ENCODE measurements around the gene TFF3.

GRCh38 chr21:42319851-42320572 lies 4.8 kb upstream of the TFF3 start:
- TF ChIP-seq, protein P1, sequence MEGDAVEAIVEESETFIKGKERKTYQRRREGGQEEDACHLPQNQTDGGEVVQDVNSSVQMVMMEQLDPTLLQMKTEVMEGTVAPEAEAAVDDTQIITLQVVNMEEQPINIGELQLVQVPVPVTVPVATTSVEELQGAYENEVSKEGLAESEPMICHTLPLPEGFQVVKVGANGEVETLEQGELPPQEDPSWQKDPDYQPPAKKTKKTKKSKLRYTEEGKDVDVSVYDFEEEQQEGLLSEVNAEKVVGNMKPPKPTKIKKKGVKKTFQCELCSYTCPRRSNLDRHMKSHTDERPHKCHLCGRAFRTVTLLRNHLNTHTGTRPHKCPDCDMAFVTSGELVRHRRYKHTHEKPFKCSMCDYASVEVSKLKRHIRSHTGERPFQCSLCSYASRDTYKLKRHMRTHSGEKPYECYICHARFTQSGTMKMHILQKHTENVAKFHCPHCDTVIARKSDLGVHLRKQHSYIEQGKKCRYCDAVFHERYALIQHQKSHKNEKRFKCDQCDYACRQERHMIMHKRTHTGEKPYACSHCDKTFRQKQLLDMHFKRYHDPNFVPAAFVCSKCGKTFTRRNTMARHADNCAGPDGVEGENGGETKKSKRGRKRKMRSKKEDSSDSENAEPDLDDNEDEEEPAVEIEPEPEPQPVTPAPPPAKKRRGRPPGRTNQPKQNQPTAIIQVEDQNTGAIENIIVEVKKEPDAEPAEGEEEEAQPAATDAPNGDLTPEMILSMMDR (conservative IDR thresholded peaks at IDR 0.05), result no peak
- no peak for TF ChIP-seq ZFX (IDR thresholded peaks at IDR 0.05)

All from C4-2B (cell line).